Skeletal muscle cell (primary cell): Measurements from ENCODE around the gene IL17C.

Experiments
- DNase-seq: peaks from one replicate; pipeline ENCODE4 v3.0.0-alpha.2; 2010; ENCODE audit warnings: low read depth
- H3K4me3 ChIP-seq: 2 replicates; pipeline ENCODE4 v1.5.1; 2011; ENCODE audit warnings: low read depth, mild to moderate bottlenecking, control low read depth, low read length, moderate library complexity

Gene IL17C

GRCh38 chr16:88640498-88641247 is 2.3 kb downstream of the IL17C start:
- no peak for DNase-seq

GRCh38 chr16:88642881-88643643 is 4.7 kb downstream of the IL17C start:
- no peak overlapping the region for H3K4me3 ChIP-seq
- DNase-seq = no peak

More at GRCh38 chr16:88640498-88641247, 2.3 kb downstream of the IL17C start:
- no peak overlapping the region for H3K4me3 ChIP-seq

DNA sequence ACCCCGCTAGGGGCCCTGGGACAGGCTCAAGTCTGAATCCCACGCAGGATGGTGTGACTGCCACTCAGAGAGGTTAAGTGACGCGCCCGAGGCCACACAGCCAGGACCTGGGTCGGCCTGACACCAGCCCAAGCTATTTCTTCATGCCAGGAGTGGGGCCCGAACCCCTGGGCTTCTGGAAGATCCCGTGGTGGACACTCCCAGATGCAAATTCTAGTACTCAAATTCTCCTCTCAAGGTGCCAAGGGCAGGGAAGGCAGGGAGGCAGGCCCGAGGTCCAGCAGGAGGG is 5.2 kb downstream of the IL17C start:
- no peak for DNase-seq

DNA sequence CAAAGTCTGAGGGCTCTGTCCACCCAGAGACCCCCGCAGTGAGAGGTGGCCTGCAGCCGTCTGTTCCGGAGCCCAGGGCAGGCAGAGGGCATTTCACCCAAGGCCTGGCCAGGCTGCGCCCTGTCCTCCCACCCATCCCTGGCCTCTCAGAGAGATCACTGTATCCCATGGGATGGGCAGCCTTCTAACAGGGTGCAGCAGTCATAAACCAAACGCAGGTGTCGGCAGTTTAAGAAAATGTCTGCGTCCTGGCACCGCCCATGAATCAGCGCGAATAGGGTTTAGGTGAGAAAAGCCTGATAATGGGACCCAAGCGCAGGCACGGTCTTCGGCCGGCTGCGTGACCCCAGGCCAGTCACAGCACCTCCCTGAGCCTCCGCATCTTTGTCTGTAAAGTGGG is 7.1 kb downstream of the IL17C start:
- DNase-seq = no peak

More for the DNA sequence above, 5.2 kb downstream of the IL17C start:
- no peak overlapping the region for H3K4me3 ChIP-seq

DNA sequence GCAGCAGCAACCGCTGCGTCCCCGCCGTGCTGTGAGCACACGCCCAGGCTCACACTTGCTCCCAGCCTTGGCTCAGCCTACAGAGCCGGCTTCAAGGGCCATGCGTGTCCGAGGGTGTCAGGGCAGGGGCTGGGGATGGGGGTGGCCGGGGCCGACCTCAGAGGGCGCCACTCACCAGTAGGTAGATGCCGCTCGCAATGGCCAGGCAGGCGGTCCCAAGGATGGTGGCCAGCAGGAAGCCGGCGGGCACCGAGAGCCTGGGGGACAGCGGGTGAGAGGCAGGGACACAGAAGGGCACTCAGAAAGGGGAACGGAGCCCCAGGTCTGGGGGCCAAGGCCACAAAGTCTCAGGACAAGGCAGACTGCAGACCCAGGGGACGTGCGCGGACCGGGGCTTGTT is 7.6 kb downstream of the IL17C start:
- no peak for DNase-seq
- H3K4me3 ChIP-seq = no peak overlapping the region

More for the DNA sequence above, 7.1 kb downstream of the IL17C start:
- no peak overlapping the region for H3K4me3 ChIP-seq

DNA sequence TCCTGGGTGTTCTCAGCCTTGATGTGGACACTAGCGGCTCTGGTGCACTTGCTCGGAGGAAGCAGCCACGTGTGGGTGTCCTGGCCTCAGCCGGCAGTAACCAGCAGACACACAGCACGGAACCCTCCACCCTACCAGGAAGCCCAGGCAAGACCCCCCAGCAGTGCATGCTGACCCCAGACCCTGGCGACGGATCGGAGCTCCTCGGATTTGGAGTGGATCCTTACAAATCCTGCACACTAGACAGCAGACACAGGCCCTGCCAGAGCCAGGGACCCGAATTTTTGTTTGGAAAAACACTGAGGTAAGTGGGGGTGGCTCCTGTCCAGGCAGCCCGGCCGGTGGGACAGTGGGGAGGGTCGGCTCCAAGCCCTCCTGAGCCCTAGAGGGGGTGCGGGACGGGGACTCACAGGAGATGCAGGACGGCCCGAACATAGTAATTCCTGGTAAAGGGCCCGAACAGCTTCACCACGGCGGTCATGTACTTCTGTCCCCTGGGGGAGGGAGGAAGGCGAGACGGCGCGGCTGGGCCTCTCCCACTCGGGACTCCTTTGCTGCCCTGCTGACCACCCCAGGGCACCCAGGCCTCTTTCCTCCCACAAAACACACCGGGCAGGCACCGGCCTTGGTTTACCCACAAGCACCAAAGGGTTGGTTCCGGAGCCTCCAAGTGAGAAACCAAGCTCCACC is 8.1 kb downstream of the IL17C start:
- no peak for DNase-seq
- H3K4me3 ChIP-seq = no peak overlapping the region

- DNase-seq = no peak
- H3K4me3 ChIP-seq = no peak overlapping the region
Measured at GRCh38 chr16:88647178-88648070, 9.1 kb downstream of the IL17C start.

DNA sequence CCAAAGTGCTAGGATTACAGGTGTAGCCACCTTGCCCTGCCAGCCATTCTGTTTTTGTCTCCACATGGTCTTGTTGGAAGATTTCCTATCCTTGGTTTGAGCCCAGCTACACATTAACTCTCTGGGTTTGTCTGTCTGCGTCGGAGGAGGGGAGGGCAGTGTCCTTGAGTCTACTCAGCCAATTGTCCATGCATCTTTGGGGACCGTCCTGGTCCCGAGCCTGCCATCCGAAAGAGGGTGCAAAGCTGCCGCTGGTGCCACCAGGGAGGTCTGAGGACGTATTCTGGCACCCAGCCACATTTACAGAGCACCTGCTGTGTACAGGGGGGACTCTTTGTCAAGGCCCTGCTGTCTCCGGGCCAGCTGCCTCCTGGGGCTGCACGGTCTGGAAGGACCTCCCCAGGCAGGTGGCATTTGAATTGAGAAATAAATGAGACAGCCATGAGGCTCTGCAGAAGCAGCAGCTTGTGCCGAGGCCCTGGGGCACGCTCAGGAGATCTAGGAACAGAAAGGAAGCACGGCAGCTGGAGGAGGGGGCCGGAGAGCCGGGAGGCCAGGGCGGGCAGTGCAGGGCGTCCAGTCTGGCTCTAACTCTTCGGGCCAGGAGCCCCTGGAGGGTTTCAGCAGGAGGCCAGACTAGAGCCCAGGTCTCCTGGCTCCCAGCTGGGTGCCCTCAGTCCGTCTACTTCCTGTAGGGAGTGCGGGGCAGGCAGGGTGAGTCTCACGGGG is 11.0 kb downstream of the IL17C start:
- no peak overlapping the region for H3K4me3 ChIP-seq
- DNase-seq = no peak

- no peak for DNase-seq
- peak overlapping the region; percentile 60 for H3K4me3 ChIP-seq
Measured at GRCh38 chr16:88649924-88650748, 11.8 kb downstream of the IL17C start.

GRCh38 chr16:88650749-88651275 is 12.4 kb downstream of the IL17C start, which contains the start of gene CYBA:
TSS of gene CYBA (minus strand) at chr16:88651053. CDS start at chr16:88651013, 40 bp downstream.
- peak within 1 kb of the TSS; percentile 60 for H3K4me3 ChIP-seq
- DNase-seq = no peak

- DNase-seq = no peak
- peak overlapping the region; percentile 60 for H3K4me3 ChIP-seq
Measured at GRCh38 chr16:88651276-88651988, 13.1 kb downstream of the IL17C start.

DNA sequence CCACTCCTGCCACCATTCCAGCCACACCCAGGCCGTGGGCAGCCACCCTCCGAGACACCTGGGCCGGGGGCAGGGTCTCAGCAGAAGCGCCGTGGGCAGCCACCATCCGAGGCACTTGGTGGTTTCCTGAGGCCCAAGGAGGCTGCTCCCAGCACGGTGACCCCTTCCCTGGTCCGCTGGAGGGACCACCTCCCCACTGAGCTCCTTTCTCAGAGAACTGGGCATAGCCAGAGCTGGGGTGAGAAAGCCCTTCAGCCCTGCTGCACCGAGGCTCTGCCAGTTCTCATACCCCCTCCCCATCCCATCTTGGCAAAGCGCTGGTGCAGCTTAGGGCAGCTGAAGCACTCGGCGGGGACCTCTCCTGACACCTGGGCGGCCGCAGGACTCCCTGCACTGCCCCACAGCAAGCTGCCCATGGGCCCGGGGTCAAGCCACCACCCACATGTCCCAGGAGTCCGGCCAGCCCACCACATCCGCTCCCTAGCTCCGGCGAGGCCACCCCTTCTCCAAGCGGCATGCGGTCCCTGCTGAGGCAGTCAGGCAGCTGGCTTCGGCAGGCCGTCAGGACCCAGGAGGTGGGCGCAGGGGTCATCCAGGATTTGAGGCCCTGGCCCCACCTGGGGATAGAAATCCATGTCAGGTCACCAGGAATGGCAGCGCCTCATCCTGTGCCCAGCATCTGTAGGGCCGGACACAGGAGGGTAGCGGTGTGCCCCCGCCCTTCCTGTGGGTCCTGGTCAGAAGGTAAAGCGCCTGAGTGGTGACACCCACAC is 13.8 kb downstream of the IL17C start:
- H3K4me3 ChIP-seq = no peak overlapping the region
- DNase-seq = no peak

DNA sequence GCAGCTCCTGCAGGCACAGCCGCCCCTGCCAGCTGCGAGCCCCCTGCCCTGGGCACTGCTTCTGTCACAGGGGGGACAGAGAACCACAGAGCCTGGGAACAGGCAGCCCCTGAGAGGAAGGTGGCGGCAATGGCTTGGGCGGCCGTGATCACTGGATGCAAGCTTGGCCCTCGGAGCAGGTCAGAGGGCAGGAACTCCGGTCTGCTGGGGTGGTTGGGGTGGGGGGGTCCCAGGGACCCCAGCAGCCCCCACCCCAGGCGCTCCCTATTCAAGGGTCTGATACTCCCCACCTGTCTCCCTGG is 14.3 kb downstream of the IL17C start:
- no peak overlapping the region for H3K4me3 ChIP-seq
- DNase-seq = no peak

DNA sequence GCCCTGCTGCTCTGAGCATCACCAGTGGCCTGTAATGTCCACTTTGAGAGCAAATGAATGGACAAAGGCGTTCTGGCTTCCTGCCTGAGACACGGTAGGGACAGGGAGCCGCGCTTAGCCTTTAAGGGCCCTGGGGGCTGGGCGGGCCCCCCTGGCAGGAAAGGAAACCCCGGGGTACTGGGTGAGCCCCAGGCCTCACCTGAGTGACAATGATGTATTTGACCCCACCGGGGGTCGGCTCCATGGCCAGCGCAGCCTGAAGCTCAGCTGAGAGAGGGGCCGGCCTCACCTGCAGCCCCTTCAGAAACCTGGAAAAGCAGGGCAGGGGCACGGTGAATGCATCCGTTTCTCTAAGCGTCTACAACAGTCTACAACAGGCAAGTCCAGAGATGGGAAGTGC is 14.7 kb downstream of the IL17C start:
- no peak for DNase-seq
- no peak overlapping the region for H3K4me3 ChIP-seq

GRCh38 chr16:88653596-88654362 is 15.4 kb downstream of the IL17C start:
- no peak overlapping the region for H3K4me3 ChIP-seq
- DNase-seq = no peak
